RWPE1 (cell line): Measurements from ENCODE around the gene FADS6.

Experiments
- CTCF ChIA-PET: fragments of 350-600 bp; sonication (Branson Sonifier 250); formaldehyde crosslinking; extraction: SDS; loops from one replicate; lab custom pipeline; 2021; lab: Yijun Ruan, JAX
- POLR2A ChIA-PET: fragments of 400-600 bp; formaldehyde crosslinking; extraction: SDS; loops from one replicate; lab custom pipeline; 2020; ENCODE audit warnings: antibody characterized with exemption; ENCODE audit not compliant: low non-redundant PET; lab: Yijun Ruan, JAX
- DNase-seq: peaks from one replicate; pipeline ENCODE4 v3.0.0; 2012; ENCODE audit warnings: low spot score
- H3K27ac ChIP-seq: fragments of 450-650 bp; 2 replicates; pipeline ENCODE4 v1.5.1; 2017
- CTCF ChIP-seq: fragments of 450-650 bp; conservative IDR thresholded peaks from 2 replicates; pipeline ENCODE4 v1.5.1; 2017; ENCODE audit warnings: low read depth, mild to moderate bottlenecking

The FADS6 gene

GRCh38 chr17:74852237-74853047, 41.0 kb downstream of the FADS6 start:
- no peak overlapping the region for H3K27ac ChIP-seq
- ChIA-PET POLR2A (interaction anchor here (0.6 kb wide), 1 partner anchor 162 kb away, joined by 18 read pairs; no protein-coding TSS in a partner anchor), CTCF (interaction anchor here (0.5 to 1.6 kb wide), 3 partner anchors 8 to 10 kb away, joined by 3 to 7 read pairs (median 3); no protein-coding TSS in a partner anchor)
- DNase-seq = peak; percentile 70
- no peak for TF ChIP-seq CTCF

- no peak overlapping the region for H3K27ac ChIP-seq
- POLR2A ChIA-PET = no interaction called here
- CTCF ChIA-PET = interaction anchor here (0.7 to 1.6 kb wide), 3 partner anchors 8 to 25 kb away, joined by 3 to 7 read pairs (median 3); no protein-coding TSS in a partner anchor
- no peak for DNase-seq
- no peak for TF ChIP-seq CTCF
Observed at GRCh38 chr17:74851612-74852236, 41.7 kb downstream of the FADS6 start.

- H3K27ac ChIP-seq = no peak overlapping the region
- ChIA-PET POLR2A (no interaction called here), CTCF (interaction anchor here (0.7 kb wide), 1 partner anchor 24 kb away, joined by 3 read pairs; no protein-coding TSS in a partner anchor)
- no peak for TF ChIP-seq CTCF
- no peak for DNase-seq
Observed at GRCh38 chr17:74850914-74851313, 42.5 kb downstream of the FADS6 start.

DNA sequence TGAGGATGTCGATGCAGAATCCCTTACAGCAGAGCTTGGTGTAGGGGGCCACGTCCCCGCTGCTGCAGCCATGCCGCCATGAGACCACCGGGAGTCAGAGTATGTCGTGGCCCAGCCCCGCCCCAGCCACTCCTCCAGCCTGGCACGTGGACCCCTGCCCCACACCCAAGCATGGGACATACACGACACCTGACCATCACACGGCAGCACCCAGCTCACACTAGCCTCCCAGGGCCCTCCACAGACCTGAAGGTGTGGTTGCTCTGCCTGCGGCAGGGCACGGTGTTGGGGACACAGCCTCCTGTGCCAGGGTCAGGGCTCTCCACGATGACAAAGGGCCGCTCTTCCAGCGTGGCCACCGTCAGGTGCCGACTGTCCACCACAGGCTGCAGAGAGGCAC, 43.1 kb downstream of the FADS6 start:
- ChIA-PET POLR2A (no interaction called here), CTCF (interaction anchor here (0.5 to 0.6 kb wide), 2 partner anchors 8 to 20 kb away, joined by 3 read pairs; no protein-coding TSS in a partner anchor)
- no peak overlapping the region for H3K27ac ChIP-seq
- no peak for TF ChIP-seq CTCF
- DNase-seq = no peak

DNA sequence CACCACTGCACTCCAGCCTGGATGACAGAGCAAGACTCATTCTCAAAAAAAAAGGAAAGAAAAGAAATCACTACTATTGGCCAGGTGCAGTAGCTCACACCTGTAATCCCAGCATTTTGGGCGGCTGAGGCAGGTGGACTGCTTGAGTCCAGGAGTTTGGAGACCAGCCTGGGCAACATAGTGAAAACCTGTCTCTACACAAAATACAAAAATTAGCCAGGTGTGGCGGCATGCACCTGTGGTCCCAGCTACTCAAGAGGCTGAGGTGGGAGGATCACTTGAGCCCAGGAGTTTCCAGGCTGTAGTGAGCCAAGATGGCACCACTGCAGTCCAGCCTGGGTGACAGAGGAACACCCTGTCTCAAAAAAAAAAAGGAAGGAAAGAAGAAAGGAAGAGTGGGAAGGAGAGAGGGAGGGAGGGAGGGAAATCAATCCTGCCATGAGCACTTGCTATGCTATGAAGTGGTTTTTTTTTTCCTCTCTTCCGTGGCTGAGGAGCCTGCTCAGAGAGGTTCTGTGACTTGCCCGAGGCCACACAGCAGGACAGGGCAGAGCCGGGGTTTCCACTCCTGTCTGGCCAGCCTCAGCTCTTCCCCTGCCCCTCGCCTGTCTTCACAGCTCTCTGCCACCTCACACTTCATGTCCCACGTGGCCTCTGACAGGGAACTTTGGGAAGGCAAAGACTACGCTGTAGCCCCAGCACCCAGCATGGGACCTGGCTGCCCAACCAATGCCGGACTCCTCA, 44.6 kb downstream of the FADS6 start:
- no peak for DNase-seq
- no peak overlapping the region for H3K27ac ChIP-seq
- ChIA-PET CTCF (no interaction called here), POLR2A (no interaction called here)
- TF ChIP-seq CTCF = no peak

DNA sequence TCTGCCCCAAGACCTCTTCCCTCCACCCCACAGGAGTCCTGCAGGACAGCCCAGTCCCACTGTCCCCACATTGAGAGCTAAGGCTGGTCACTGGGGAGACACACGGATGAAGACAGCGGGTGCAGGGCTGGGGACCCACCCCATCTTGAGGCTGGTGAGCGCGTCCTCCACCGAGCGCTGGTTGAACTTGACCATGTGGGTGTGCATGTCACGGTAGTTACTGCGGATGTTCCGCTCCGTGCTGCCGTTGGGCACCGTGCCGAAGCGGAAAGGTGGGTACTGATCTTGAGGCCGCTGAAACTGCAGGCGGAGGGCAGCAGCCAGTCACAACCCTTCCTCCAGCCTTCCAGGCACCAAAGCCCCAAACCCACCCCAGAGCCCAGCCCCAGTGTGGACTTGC, 46.8 kb downstream of the FADS6 start:
- POLR2A ChIA-PET = no interaction called here

More for the DNA sequence above, 46.8 kb downstream of the FADS6 start:
- H3K27ac ChIP-seq = no peak overlapping the region
- DNase-seq = no peak
- TF ChIP-seq CTCF = no peak
- CTCF ChIA-PET = no interaction called here
